A549 (cell line): Measurements from ENCODE around the gene SHCBP1L. TPM values are rescaled to one million over a fixed set of nuclear protein-coding genes. Genes with fewer than 3 reads are reported as not detected.

Experiments
- ATAC-seq, 2 experiments: fragments of 200-7000 bp in 1 of 2; fragments of >200 bp in 1 of 2; cut with Nextera tagmentation in 1 of 2; cut with Tn5 transposase in 1 of 2; 3 replicates each; pipeline versions ENCODE4 v1.8.0 to v1.9.1; 2018 to 2020; ENCODE audit warnings: mild to moderate bottlenecking in 1 of 2, moderate library complexity in 1 of 2
- CTCF ChIA-PET: fragments of 300-600 bp; sonication (Branson Sonifier 250); formaldehyde crosslinking; extraction: SDS; loops from one replicate; lab custom pipeline; 2021; ENCODE audit warnings: antibody characterized with exemption, inconsistent platforms; lab: Yijun Ruan, JAX
- POLR2A ChIA-PET: fragments of 350-600 bp; formaldehyde crosslinking; extraction: SDS; loops from one replicate; lab custom pipeline; 2021; ENCODE audit warnings: antibody characterized with exemption, inconsistent platforms; lab: Yijun Ruan, JAX
- DNase-seq, 2 experiments: peaks; one replicate each; pipeline versions ENCODE4 v3.0.0 to v3.0.0-alpha.2; 2011 to 2016; ENCODE audit warnings: low read depth in 1 of 2, low spot score in 1 of 2
- FAIRE-seq: peaks from 2 replicates; lab custom pipeline; 2011; peaks lifted over from hg19 to GRCh38; lab: Jason Lieb, UNC
- H3K27ac ChIP-seq, 2 experiments: fragments of >200 bp; sonication (Bioruptor Twin); formaldehyde crosslinking; 3 replicates each; pipeline ENCODE4 v1.5.1; 2016 to 2017
- H3K4me1 ChIP-seq: fragments of >200 bp; sonication (Bioruptor Twin); formaldehyde crosslinking; 3 replicates; pipeline ENCODE4 v1.6.1; 2016
- H3K4me2 ChIP-seq: fragments of >200 bp; sonication (Bioruptor Twin); formaldehyde crosslinking; 3 replicates; pipeline ENCODE4 v1.6.1; 2016
- H3K4me3 ChIP-seq: fragments of >200 bp; sonication (Bioruptor Twin); formaldehyde crosslinking; 3 replicates; pipeline ENCODE4 v1.5.1; 2016
- H3K9me3 ChIP-seq: fragments of >200 bp; sonication (Bioruptor Twin); formaldehyde crosslinking; 3 replicates; pipeline ENCODE4 v1.6.1; 2016
- EHMT2 ChIP-seq: fragments of 200-600 bp; sonication (generic); IDR thresholded peaks from 2 replicates; pipeline ENCODE4 v1.6.1; 2016; ENCODE audit warnings: antibody characterized with exemption, low read depth, mild to moderate bottlenecking, moderate library complexity
- EP300 ChIP-seq, 2 experiments: fragments of >200 bp; sonication (Bioruptor Twin); formaldehyde crosslinking; IDR thresholded peaks; 2 replicates in 1 of 2; 3 replicates in 1 of 2; pipeline ENCODE4 v1.6.1; 2016 to 2017
- ESRRA ChIP-seq: fragments of 150-350 bp; IDR thresholded peaks from 2 replicates; pipeline ENCODE4 v1.6.1; 2014; ENCODE audit warnings: mild to moderate bottlenecking, low read length, borderline replicate concordance
- FOSB ChIP-seq: fragments of 250-450 bp; sonication (Bioruptor Pico); IDR thresholded peaks from 2 replicates; pipeline ENCODE4 v1.5.0; 2020; ENCODE audit warnings: mild to moderate bottlenecking, moderate library complexity
- FOXS1 ChIP-seq: fragments of 250-450 bp; sonication (Bioruptor Pico); IDR thresholded peaks from 2 replicates; pipeline ENCODE4 v1.5.0; 2020; ENCODE audit warnings: mild to moderate bottlenecking, moderate library complexity
- HDAC2 ChIP-seq: fragments of 200-600 bp; sonication (generic); IDR thresholded peaks from 2 replicates; pipeline ENCODE4 v1.6.1; 2016
- HEYL ChIP-seq: fragments of 250-450 bp; sonication (Bioruptor Pico); IDR thresholded peaks from 2 replicates; pipeline ENCODE4 v1.8.0; 2021; ENCODE audit warnings: mild to moderate bottlenecking, moderate library complexity
- HOXA7 ChIP-seq: fragments of 250-450 bp; sonication (Bioruptor Pico); IDR thresholded peaks from 2 replicates; pipeline ENCODE4 v1.5.0; 2020; ENCODE audit warnings: mild to moderate bottlenecking, moderate library complexity
- JUN ChIP-seq, 2 experiments: fragments of >200 bp; sonication (Bioruptor Twin); formaldehyde crosslinking; IDR thresholded peaks; 2 replicates in 1 of 2; 3 replicates in 1 of 2; pipeline ENCODE4 v1.6.1; 2016 to 2017
- JUNB ChIP-seq: fragments of >200 bp; sonication (Bioruptor Twin); formaldehyde crosslinking; IDR thresholded peaks from 2 replicates; pipeline ENCODE4 v1.6.1; 2016
- MYC ChIP-seq: IDR thresholded peaks from 2 replicates; pipeline ENCODE4 v1.6.1; 2012; ENCODE audit warnings: mild to moderate bottlenecking, inconsistent platforms, low read length, improper control_type of control experiment, borderline replicate concordance
- NFE2L2 ChIP-seq: fragments of 150-350 bp; conservative IDR thresholded peaks from 2 replicates; pipeline ENCODE4 v1.6.1; 2014; ENCODE audit warnings: low read length
- NPAS2 ChIP-seq: fragments of 250-450 bp; sonication (Bioruptor Pico); IDR thresholded peaks from 2 replicates; pipeline ENCODE4 v1.8.0; 2022; ENCODE audit warnings: mild to moderate bottlenecking, moderate library complexity, borderline replicate concordance
- PHF8 ChIP-seq: fragments of 200-600 bp; sonication (generic); IDR thresholded peaks from 2 replicates; pipeline ENCODE4 v1.6.1; 2016; ENCODE audit warnings: low read depth, mild to moderate bottlenecking, antibody characterized with exemption, moderate library complexity, borderline replicate concordance
- RFX5 ChIP-seq: fragments of 450-650 bp; IDR thresholded peaks from 2 replicates; pipeline ENCODE4 v1.7.1; 2014; ENCODE audit warnings: antibody characterized with exemption, mild to moderate bottlenecking, moderate library complexity
- SMC3 ChIP-seq: fragments of >200 bp; sonication (Bioruptor Twin); formaldehyde crosslinking; IDR thresholded peaks from 3 replicates; pipeline ENCODE4 v1.6.1; 2018; ENCODE audit warnings: inconsistent platforms
- TP53 ChIP-seq: fragments of 250-450 bp; sonication (Bioruptor Pico); IDR thresholded peaks from 2 replicates; pipeline ENCODE4 v1.5.0; 2021; ENCODE audit warnings: mild to moderate bottlenecking, moderate library complexity
- ZC3H11A ChIP-seq: fragments of 450-650 bp; IDR thresholded peaks from 2 replicates; pipeline ENCODE4 v1.6.1; 2014; ENCODE audit warnings: antibody characterized with exemption, mild to moderate bottlenecking
- ZFP36 ChIP-seq: fragments of 450-650 bp; IDR thresholded peaks from 2 replicates; pipeline ENCODE4 v1.6.1; 2014; ENCODE audit warnings: borderline replicate concordance; ENCODE audit not compliant: partially characterized antibody
- WGBS: methylation state at CpG from one replicate; pipeline ENCODE4 v1.1.6; 2017; ENCODE audit errors: missing lambda C conversion rate; 5-methylcytosine and 5-hydroxymethylcytosine counted together
- polyA plus RNA-seq, 4 experiments: library from polyadenylated mRNA; depleted of rRNA in 3 of 4; stranded (reverse); fragments of >200 nt; fragmentation: RNase III in 1 of 4; extraction: RNeasy Plus Mini Kit Qiagen cat#74134 plus additional on column Dnase treatment in 1 of 4; gene quantifications; 2 replicates in 3 of 4; 3 replicates in 1 of 4; pipeline ENCODE4 v1.2.3, GENCODE V29; 2011 to 2017
- TF ChIP-seq, protein P1 (sequence below): fragments of >200 bp; sonication (Bioruptor Twin); formaldehyde crosslinking; IDR thresholded peaks from 3 replicates; pipeline ENCODE4 v1.5.1; 2016
- TF ChIP-seq, protein P2 (sequence below): fragments of 250-450 bp; sonication (Bioruptor Pico); IDR thresholded peaks from 2 replicates; pipeline ENCODE4 v1.5.0; 2020; ENCODE audit warnings: low read depth, mild to moderate bottlenecking, moderate library complexity
- TF ChIP-seq, protein P3 (sequence below): fragments of 250-450 bp; sonication (Bioruptor Pico); IDR thresholded peaks from 2 replicates; pipeline ENCODE4 v1.5.0; 2021; ENCODE audit warnings: mild to moderate bottlenecking, moderate library complexity, borderline replicate concordance
- TF ChIP-seq, protein P4 (sequence below): IDR thresholded peaks from 2 replicates; pipeline ENCODE4 v1.6.1; 2012; ENCODE audit warnings: low read depth, borderline replicate concordance

Gene SHCBP1L
- polyA plus RNA-seq, 2 of the 4 experiments (the other 2 are of a cell fraction), result not detected

DNA sequence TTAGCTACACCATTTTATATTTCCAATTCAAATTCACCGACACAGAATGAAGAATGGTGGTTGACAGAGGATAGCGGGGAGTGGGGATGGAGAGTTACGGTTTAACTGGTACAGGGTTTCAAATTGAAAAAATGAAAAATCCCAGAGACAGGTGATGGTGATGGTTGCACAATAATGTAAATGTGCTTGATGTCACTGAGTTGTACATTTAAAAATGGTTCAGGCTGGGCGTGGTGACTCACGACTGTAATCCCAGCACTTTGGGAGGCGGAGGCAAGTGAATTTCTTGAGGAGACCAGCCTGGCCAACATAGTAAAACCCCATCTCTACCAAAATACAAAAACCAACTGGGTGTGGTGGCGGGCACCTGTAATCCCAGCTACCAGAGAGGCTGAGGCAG is 31.2 kb upstream of the SHCBP1L start:
- ATAC-seq (no peak), DNase-seq (no peak), FAIRE-seq (no peak)
- Histone ChIP-seq H3K9me3 (no peaks in the 10 kb centered on the region), H3K4me2 (no peak overlapping the region), H3K4me1 (no peaks in the 10 kb centered on the region), H3K4me3 (no peak overlapping the region), H3K27ac (no peak overlapping the region)
- no peak for TF ChIP-seq TP53 (CRISPR knock-in tag)
- TF ChIP-seq FOXS1 (CRISPR knock-in tag), result no peak
- TF ChIP-seq HDAC2, result no peak
- TF ChIP-seq JUNB, result no peak
- no peak for TF ChIP-seq EP300 (IDR thresholded peaks at IDR 0.05)
- no peak for TF ChIP-seq ZC3H11A
- TF ChIP-seq RFX5, result no peak
- TF ChIP-seq, protein P1, sequence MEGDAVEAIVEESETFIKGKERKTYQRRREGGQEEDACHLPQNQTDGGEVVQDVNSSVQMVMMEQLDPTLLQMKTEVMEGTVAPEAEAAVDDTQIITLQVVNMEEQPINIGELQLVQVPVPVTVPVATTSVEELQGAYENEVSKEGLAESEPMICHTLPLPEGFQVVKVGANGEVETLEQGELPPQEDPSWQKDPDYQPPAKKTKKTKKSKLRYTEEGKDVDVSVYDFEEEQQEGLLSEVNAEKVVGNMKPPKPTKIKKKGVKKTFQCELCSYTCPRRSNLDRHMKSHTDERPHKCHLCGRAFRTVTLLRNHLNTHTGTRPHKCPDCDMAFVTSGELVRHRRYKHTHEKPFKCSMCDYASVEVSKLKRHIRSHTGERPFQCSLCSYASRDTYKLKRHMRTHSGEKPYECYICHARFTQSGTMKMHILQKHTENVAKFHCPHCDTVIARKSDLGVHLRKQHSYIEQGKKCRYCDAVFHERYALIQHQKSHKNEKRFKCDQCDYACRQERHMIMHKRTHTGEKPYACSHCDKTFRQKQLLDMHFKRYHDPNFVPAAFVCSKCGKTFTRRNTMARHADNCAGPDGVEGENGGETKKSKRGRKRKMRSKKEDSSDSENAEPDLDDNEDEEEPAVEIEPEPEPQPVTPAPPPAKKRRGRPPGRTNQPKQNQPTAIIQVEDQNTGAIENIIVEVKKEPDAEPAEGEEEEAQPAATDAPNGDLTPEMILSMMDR, result no peak
- CTCF ChIA-PET, result no interaction called here
- WGBS, result 83% methylated on average over 7 of the region's 7 CpGs
- POLR2A ChIA-PET, result no interaction called here

GRCh38 chr1:182978151-182978853 is 25.3 kb upstream of the SHCBP1L start:
- Histone ChIP-seq H3K9me3 (no peaks in the 10 kb centered on the region), H3K27ac (no peak overlapping the region), H3K4me1 (no peaks in the 10 kb centered on the region), H3K4me3 (no peak overlapping the region), H3K4me2 (no peak overlapping the region)
- TF ChIP-seq EHMT2 (no peak), MYC (no peak), NPAS2 (CRISPR knock-in tag) (no peak), SMC3 (no peak), FOXS1 (CRISPR knock-in tag) (no peak), ESRRA (no peak), NFE2L2 (no peak), FOSB (no peak), HOXA7 (no peak), PHF8 (no peak), ZFP36 (no peak), HEYL (CRISPR knock-in tag) (no peak), JUN (IDR thresholded peaks at IDR 0.05) (no peak), EP300 (IDR thresholded peaks at IDR 0.05) (no peak)
- TF ChIP-seq, protein P1, result no peak
- TF ChIP-seq, protein P2, sequence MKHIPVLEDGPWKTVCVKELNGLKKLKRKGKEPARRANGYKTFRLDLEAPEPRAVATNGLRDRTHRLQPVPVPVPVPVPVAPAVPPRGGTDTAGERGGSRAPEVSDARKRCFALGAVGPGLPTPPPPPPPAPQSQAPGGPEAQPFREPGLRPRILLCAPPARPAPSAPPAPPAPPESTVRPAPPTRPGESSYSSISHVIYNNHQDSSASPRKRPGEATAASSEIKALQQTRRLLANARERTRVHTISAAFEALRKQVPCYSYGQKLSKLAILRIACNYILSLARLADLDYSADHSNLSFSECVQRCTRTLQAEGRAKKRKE (CRISPR knock-in tag), result no peak
- TF ChIP-seq, protein P3, sequence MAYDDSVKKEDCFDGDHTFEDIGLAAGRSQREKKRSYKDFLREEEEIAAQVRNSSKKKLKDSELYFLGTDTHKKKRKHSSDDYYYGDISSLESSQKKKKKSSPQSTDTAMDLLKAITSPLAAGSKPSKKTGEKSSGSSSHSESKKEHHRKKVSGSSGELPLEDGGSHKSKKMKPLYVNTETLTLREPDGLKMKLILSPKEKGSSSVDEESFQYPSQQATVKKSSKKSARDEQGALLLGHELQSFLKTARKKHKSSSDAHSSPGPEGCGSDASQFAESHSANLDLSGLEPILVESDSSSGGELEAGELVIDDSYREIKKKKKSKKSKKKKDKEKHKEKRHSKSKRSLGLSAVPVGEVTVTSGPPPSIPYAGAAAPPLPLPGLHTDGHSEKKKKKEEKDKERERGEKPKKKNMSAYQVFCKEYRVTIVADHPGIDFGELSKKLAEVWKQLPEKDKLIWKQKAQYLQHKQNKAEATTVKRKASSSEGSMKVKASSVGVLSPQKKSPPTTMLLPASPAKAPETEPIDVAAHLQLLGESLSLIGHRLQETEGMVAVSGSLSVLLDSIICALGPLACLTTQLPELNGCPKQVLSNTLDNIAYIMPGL (CRISPR knock-in tag), result no peak
- TF ChIP-seq, protein P4, sequence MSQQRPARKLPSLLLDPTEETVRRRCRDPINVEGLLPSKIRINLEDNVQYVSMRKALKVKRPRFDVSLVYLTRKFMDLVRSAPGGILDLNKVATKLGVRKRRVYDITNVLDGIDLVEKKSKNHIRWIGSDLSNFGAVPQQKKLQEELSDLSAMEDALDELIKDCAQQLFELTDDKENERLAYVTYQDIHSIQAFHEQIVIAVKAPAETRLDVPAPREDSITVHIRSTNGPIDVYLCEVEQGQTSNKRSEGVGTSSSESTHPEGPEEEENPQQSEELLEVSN, result no peak
- DNase-seq (no peak), FAIRE-seq (no peak), ATAC-seq (no peak)
- WGBS, result 72% methylated on average over 6 of the region's 6 CpGs
- POLR2A ChIA-PET, result no interaction called here
- CTCF ChIA-PET, result interaction anchor here (1.1 kb wide), 1 partner anchor 16 kb away, joined by 3 read pairs; no protein-coding TSS in a partner anchor
